Activated CD8-positive, alpha-beta memory T cell treated with anti-CD3 and anti-CD28 coated beads for 48 hours (primary cell): ENCODE measurements around the gene LGALS13.

Experiments used
- DNase-seq, 3 experiments: peaks; one replicate each; pipeline ENCODE4 v3.0.0-alpha.2; 2020; ENCODE audit warnings: low read depth in 2 of 3, low spot score in 2 of 3

The LGALS13 gene, protein sequence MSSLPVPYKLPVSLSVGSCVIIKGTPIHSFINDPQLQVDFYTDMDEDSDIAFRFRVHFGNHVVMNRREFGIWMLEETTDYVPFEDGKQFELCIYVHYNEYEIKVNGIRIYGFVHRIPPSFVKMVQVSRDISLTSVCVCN

DNA sequence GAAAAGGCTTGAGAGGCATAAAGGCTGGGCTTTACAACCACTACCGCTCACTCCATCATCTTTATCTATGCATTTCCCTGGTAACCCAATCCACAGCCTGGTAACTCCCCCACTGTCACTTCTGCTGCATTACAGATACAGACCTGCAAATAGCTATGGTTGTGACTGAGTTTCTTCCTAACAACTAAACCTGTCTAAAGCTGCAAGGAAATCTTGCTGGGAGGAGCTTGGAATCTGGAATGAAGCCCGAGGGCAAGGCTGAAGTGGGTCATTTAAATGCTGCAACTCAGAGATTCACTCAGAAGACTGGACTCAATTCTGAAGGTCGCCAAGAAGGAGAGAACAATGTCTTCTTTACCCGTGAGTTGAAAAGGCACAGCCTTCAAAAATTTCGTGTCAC, at the start of gene LGALS13:
Gene LGALS13 (plus strand): TSS at position 301 of the 400 bp plus-strand sequence. CDS start 45 bp downstream, at position 346.
- DNase-seq = no peak

DNA sequence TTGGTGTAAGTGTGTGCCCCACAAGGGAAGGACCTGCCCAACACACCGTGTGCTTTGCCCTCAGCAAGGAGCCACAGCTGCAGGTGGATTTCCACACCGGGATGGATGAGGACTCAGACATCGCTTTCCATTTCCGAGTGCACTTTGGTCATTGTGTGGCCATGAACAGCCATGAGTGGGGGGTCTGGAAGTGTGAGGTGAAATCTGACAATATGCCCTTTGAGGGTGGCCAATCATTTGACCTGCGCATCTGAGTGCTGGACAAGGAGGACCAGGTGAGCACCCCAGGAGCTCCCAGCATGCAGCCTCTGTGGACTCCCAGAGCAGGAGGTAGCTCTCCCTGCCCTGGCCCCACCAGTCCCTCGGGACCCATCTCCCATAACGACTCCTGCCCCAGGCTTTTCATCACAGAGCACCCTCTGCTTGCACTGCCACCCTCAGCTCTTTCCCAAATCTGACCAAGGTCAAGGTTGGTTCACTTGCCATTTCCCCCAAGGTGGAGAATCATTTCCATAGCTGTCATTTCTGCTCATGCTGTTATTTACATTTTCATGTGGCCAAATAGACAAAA, 49.2 kb upstream of the LGALS13 start:
- DNase-seq = no peak

DNA sequence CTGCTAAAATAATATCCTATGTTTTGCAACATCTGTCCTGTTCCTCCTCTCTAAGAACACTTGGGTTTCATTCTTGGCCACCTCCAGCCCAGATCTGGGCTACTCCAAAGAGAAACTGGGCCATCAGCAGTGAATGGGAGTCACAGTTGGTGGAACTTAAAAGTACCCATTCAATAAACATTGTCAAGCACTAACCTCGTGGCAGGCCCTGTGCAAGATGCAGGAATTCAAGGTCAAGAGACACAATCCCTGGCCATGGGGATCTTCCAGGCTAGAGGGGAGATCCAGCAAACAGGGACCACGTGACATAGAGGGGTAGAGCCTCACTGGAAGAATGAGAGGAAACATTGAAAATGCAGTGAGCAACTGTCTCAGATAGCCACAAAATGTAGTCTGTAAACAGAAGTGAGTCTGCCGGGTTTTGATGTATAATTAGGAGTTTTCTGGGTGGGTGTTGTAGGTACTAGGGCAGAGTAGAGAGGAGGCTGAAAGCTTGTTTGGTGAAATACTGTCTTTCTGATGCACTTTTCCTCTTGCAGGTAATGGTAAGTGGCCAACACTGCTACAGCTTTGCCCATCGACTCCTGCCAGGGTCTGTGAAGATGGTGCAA, 47.5 kb upstream of the LGALS13 start:
- DNase-seq = no peak

DNA sequence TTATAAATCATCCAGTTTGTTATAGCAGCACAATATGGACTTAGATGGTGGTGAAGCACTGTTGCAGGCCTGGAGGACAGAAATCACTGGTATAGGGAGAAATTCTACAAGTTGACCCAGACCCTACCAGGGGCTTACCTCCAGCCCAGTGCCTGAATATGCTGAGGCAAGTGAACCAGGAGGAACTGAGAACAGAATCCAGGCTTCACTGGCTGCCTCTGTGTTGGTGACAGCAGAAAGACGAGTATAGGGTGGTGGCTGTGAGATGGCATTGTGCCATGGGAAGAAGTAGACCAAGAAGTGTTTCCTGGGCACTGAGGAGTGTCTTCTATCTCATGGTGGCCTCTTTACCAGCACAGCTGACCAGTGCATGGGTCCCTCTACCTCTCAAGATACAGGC, 46.4 kb upstream of the LGALS13 start:
- DNase-seq = no peak

DNA sequence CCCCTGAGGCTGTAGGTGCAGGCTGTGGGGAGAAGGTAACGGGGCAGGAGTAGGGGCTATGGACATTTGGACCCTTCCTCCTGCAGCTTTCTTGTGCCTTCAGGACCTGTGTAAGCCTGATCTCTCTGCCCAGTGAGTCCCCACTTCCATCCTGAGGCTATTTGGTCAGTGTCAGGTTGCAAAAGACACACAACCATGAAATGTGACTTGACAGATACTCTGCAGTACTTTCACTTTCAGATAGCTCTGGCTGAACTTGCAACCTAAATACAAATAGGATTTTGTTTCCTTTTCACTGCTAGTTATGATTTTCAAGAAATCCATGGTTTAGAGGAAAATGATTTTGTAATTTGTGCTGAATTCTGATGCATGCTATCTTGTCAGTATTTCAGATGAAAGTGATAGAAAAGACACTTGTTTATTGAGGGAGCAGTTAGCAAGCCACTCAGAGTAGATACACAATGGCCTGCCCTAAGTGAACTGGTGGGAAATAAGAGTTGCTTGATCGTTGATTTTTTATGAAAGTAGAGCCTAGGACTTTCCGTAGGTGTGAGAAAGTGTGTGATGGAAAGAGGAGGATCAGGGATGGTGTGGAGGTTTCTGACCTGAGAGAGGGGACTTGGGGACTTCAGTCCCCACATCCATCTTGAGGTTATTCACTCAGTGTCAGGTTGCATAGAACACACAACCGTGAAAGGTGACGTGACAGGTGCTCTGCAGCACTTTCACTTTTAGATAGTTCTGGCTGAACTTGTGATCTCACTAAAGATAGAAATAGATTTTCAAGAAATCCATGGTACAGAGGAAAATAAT, 44.3 kb upstream of the LGALS13 start:
- no peak for DNase-seq

DNA sequence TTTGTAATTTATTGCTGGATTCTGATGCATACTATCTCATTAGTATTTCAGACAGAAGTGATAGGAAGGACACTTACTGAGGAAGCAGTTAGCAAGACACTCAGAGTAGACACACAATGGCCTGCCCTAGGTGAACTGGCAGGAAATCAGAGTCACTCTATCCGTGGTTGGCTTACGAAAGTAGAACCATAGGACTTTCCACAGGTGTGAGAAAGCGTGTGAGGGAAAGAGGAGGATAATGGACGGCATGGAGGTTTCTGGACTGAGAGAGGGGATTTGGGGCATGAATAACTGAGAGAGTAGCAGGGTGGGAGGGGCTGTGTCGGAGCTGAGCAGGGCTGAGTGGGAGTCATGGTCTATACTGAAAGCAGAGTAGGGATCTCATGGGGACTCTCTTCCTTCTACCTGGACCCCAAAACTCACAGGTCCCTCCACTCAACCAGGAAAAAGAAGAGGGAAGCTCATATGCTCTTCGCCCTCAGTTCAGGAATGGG, 43.7 kb upstream of the LGALS13 start:
- DNase-seq = no peak

DNA sequence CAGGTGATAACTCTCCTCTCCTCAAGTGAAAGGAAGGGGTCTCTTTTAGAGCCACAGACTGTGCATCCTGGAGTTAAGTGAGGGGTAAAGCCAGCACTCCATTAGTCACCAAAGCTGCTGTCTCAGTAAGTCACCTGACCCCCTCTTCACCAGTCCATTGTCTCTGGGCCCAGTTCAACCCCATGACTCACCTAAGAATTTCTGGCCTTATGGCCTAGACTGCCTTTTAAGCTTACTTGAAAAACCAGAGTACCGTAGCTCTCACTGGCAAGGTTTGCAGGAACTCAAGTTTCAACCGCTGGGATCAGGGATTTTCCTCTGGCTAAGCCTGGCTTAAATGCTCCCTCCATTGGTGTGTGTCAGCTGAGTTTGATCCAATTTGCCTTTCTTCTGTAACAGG, 38.9 kb upstream of the LGALS13 start:
- DNase-seq = no peak

DNA sequence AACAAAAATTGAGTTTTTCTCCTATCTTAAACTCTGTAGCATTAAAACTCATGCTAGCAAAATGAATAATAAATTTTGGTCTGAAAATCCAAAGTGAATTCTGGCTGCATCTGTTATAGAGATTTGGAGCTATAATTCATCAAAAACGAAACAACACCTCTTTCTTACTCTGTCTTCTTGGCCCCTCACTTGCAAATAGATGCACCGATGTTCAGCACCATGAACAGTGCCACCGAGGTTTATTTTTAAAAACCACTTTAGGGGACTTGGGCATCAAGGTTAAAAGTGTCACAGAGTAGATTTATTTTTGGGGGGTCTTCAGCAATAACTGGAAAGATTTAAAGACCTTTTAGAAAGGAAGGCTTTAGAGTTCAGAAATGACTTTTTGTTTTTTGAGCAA, 36.3 kb upstream of the LGALS13 start:
- no peak for DNase-seq

DNA sequence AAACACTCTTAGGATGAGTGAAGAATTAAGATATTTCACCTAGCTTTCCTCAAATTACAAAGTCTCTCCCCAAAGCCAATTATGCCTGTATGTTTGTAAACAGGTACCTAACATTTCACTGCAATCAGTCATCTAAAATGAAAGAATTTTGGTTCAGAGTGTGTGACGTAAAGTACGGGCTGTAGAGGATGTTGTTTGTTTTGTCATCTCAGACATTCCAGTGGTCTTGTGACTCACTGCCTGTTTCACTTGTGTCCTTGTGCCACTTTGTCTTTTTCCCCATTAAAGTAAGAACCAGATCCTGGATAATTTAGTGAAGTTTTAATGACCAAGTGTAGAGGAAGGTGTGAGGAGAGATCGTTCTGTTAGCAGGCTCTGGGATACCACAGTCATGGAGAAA, 33.7 kb upstream of the LGALS13 start:
- DNase-seq = no peak

DNA sequence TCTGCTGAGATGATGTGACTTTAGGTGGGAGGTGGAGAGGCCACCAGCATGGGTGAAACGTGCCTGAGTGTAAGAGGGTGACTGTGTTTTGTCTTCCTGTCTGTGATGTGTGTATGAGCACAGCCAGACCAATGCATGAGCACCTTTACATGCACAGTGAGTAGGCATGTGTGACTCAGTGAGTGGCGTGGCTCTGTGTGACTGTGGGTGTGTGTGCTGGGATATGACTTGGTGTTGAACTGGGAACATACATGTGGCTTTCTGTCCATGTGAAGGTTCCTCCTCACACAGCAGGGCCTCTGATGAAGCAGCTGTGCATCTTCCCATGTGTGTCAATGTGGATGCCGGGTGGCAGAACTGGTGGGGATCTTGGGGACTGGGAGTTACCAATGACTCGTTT, 19.9 kb upstream of the LGALS13 start:
- DNase-seq = no peak

DNA sequence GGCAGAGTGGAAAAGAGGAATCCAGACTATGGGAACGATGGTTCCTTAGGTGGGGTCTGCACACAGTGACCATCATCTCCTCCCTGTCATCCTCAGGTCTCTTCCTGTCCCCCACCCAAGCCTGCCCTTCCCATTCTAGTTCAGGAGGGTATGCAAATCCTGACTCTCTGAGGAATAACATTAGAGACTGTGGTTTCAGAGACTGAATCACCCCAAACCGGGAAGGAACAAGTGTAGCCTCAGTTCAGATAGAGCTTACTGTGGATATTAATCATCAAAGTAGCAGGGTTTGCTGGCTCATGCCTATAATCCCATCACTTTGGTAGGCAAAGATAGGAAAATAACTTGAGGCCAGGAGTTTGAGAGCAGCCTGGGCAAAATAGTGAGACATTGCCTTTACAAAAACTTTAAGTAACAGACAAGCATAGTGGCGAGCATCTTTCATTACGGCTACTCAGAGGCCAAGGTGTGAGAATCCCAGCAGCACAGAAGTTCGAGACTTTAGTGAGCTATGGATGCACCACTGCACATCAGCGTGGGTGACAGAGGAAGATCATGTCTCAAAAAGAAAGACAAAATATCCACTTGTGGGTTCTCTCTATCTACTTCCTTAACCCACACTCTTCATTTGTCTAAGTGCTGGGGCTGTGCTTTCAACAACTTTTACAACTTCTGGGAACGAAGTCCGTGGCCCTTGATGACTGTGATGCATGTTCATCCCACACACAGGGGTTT, 19.3 kb upstream of the LGALS13 start:
- DNase-seq = no peak

DNA sequence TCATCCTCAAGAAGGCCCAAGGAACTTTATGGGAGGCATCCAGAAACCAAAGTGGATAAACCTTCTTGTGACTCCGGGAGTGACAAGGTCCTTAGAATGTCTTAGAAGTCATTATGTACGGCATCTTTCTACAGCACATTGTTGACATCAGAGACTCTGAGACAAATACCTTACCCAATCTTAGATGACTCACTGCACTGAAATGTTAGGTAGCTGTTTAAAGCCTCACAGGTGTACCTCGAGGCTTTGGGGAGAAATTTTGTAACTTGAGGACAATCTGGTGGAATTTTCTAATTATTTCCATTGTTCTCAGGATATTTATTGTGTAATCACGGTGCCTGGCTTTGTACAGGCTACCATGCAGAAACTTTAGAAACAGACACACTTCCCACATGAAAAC, 14.8 kb upstream of the LGALS13 start:
- no peak for DNase-seq

DNA sequence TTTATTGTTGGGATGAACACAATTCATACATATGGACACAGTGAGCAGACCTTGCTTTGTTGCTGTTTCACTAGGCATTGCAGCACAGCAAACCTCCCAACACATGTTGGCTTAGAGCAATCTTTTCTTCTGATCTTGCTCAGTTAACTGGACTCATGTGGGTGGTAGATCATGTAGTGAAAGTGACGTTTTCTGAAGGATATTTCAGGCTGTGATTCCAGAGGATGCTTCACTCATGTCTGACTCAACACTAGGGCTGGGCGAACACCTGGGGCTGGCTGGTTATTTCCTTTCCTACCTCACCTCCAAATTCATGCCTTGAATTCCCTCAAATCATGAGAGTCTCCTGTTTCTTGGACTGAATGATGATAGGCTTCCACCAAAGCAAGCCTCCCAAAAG, 14.3 kb upstream of the LGALS13 start:
- no peak for DNase-seq

DNA sequence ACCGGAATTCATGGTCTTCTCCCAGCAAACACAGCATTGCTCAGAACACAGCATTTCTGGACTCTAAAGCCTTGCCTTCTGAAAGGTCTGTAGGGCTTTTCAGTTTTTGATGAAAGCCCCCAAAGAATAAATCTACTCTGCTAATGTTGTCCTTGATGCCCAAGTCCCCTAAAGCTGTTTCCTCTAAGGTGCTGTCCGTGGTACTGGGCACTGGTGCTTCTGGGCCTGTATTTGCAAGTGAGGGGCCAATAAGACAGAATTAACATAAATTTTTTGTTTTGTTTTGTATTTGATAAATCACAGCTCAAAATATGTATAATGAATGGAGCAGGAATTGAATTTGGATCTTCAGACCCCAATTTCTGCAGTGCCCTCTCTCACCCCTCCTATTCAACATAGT, 12.1 kb upstream of the LGALS13 start:
- no peak for DNase-seq

DNA sequence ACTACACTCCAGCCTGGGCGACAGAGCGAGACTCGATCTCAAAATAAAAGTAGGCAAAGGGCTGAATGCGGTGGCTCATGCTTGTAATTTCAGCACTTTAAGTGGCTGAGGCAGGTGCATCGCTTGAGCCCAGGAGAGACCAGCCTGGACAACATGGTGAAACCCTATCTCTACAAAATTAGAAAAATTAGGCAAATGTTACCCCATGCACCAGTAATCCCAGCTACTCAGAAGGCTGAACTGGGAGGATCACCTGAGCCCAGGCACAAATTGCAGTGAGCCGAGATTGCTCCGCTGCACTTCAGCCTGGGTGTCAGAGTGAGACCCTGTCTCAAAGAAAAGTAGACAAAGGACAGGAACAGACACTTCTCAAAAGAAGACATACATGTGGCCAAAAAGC, 9.9 kb upstream of the LGALS13 start:
- DNase-seq = no peak

DNA sequence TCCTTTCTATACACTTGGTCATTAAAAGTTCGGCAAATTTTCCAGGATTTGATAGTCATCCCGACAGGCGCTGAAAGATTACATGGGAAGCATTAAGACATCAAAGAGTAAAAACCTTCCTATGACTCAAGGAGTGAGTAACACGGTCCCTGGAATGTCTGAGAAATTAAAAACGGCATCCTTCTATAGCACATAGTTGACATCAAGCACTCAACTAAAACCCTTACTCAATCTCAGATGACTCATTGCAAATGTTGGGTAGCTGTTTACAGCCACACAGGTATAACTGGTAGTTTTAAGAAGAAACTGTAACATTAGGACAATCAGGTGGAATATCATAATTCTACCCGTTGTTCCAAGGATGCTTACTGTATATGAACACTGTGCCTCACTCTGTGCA, 6.4 kb upstream of the LGALS13 start:
- no peak for DNase-seq

DNA sequence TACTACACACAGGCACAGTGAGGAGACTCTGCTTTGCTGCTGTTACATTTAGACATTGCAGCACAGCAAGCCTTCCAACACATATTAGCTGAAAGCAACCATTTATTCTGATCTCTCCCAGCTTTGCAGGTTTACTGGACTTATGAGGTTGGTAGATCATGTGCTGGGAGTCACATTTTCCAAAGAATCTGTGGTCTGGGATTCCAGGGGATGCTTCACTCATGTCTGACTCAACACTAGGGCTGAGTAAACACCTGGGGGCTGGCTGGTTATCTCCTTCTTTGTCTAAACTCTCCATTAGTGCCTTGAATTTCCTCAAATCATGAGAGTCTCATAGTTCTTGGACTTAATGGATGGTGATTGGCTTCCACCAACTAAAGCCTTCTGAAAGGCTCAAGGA, 5.4 kb upstream of the LGALS13 start:
- no peak for DNase-seq

DNA sequence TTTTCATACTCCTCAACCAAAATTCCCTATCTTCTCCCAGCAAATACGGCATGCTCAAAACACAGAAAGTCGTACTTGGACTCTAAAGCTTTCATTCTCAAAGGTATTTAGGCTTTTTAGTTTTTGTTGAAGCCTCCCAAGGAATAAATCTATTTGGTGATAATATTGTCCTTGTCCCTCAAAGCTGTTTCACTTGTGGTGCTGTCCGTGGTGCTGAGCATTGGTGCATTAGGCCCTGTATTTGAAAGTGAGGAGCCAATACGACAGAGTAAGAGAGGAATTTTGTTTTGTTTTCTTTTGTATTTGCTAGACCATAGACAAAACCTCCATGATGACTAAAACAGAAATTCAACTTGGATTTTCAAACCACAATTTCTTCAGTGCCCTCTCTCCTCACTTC, 3.2 kb upstream of the LGALS13 start:
- no peak for DNase-seq

DNA sequence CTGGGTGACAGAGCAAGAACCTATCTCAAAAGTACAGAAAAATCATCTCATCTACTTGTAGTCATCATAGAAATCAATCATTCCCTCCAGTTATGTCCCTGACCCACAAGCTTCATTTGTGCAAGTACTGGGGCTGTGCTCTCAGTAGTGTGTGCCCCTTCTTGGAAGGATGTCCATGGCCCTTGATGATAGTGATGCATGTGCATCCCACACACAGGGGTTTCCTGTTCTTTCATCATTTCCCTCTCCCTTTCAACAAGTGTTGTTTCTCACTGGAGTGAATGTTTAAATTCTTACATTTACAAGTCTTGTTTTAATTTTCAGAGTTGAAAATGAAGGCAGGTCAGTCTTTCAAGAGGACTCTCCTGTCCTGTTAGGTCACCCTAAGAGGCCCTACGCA, 1.5 kb downstream of the LGALS13 start:
- DNase-seq = no peak

DNA sequence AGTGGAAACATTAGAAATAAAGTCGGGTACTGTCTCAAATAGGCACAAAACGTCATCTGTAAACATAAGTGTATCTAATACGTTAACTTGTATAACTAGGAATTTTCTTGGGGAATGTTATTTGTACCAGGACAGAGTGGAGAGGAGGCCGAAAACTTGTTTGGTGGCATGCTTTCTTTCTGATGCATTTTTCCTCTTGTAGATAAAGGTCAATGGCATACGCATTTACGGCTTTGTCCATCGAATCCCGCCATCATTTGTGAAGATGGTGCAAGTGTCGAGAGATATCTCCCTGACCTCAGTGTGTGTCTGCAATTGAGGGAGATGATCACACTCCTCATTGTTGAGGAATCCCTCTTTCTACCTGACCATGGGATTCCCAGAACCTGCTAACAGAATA, 4.7 kb downstream of the LGALS13 start:
- DNase-seq = no peak

DNA sequence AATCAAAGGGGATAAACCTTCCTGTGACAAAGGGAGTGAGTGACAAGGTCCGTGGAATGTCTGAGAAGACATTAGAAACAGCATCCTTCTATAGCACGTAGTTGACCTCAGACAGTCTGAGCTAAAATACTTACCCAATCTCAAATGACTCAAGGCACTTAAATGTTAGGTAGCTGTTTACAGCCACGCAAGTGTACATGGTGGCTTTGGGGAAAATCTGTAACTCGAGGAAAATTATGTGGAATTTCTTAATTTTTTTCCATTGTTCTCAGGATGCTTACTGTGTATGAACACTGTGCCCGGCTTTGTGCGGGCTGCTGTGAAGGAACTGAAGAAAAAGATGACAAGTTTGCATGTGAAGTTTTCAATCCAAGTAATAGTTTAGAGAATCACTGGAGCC, 5.2 kb downstream of the LGALS13 start:
- no peak for DNase-seq
